Measurements from ENCODE around the gene CWH43.
A peak's percentile ranks its signal among the peaks of the same experiment; 100 is the strongest.
"Not testable (repeated sequence)": the region's sequence is repeated elsewhere in the genome, so short reads cannot be mapped to it uniquely, and the experiment has no call there.

The CWH43 gene

GRCh38 chr4:48985976-48986653 is at the start of gene CWH43:
CWH43 (plus strand) TSS chr4:48986275; CDS start chr4:48986430, 155 bp downstream.
- no peak for DNase-seq

GRCh38 chr4:48937033-48937432 is 49.0 kb upstream of the CWH43 start:
- no peak for DNase-seq

- DNase-seq, result no peak
Observed at GRCh38 chr4:48938831-48939230, 47.2 kb upstream of the CWH43 start.

GRCh38 chr4:48939785-48940184 is 46.3 kb upstream of the CWH43 start:
- no peak for DNase-seq

GRCh38 chr4:48943387-48943786 is 42.7 kb upstream of the CWH43 start:
- no peak for DNase-seq

GRCh38 chr4:48944252-48944651 is 41.8 kb upstream of the CWH43 start:
- no peak for DNase-seq

GRCh38 chr4:48944756-48945241 is 41.3 kb upstream of the CWH43 start:
- peak; percentile 40 for DNase-seq

- DNase-seq, result no peak
Observed at GRCh38 chr4:48945981-48946380, 40.1 kb upstream of the CWH43 start.

GRCh38 chr4:48947731-48948130 is 38.3 kb upstream of the CWH43 start:
- DNase-seq, result no peak

GRCh38 chr4:48949086-48949485 is 37.0 kb upstream of the CWH43 start:
- no peak for DNase-seq

GRCh38 chr4:48949518-48950219 is 36.4 kb upstream of the CWH43 start:
- DNase-seq, result no peak

- DNase-seq, result no peak
Observed at GRCh38 chr4:48954314-48954713, 31.8 kb upstream of the CWH43 start.

- not testable (repeated sequence) for DNase-seq
Observed at GRCh38 chr4:48957366-48957765, 28.7 kb upstream of the CWH43 start.

GRCh38 chr4:48958582-48958981 is 27.5 kb upstream of the CWH43 start:
- no peak for DNase-seq

- DNase-seq, result no peak
Observed at GRCh38 chr4:48960988-48961635, 25.0 kb upstream of the CWH43 start.

GRCh38 chr4:48962636-48963035 is 23.4 kb upstream of the CWH43 start:
- no peak for DNase-seq

GRCh38 chr4:48963042-48963679 is 22.9 kb upstream of the CWH43 start:
- peak; percentile 73 for DNase-seq

- no peak for DNase-seq
Observed at GRCh38 chr4:48967101-48967500, 19.0 kb upstream of the CWH43 start.

- no peak for DNase-seq
Observed at GRCh38 chr4:48967631-48968030, 18.4 kb upstream of the CWH43 start.

- DNase-seq, result no peak
Observed at GRCh38 chr4:48968814-48969213, 17.3 kb upstream of the CWH43 start.

GRCh38 chr4:48970471-48970921 is 15.6 kb upstream of the CWH43 start:
- no peak for DNase-seq

GRCh38 chr4:48974979-48975640 is 11.0 kb upstream of the CWH43 start:
- DNase-seq, result no peak

- DNase-seq, result no peak
Observed at GRCh38 chr4:48976041-48976440, 10.0 kb upstream of the CWH43 start.

Data from activated naive CD4-positive, alpha-beta T cell treated with anti-CD3 and anti-CD28 coated beads, Interleukin-2, amount 50 U/mL, for 16 hours (primary cell).